Neural progenitor cell (in vitro differentiated cells): Measurements from ENCODE around the gene MAOB. TPM values are rescaled to one million over a fixed set of nuclear protein-coding genes. Genes with fewer than 3 reads are reported as not detected.

ENCODE experiments used
- DNase-seq: peaks from one replicate; pipeline ENCODE4 v3.0.0-alpha.2; 2016; ENCODE audit warnings: low spot score
- H2AFZ ChIP-seq: fragments of 200-600 bp; sonication (generic); replicated peaks from 2 replicates; pipeline ENCODE4 v1.6.1; 2016; ENCODE audit warnings: antibody characterized with exemption
- H3F3A ChIP-seq: fragments of 200-600 bp; sonication (generic); 2 replicates; pipeline ENCODE4 v1.6.1; 2016; ENCODE audit warnings: antibody characterized with exemption, low read depth
- H3K27ac ChIP-seq: fragments of 200-600 bp; sonication (generic); 2 replicates; pipeline ENCODE4 v1.5.1; 2016; ENCODE audit warnings: mild to moderate bottlenecking
- H3K27me3 ChIP-seq: fragments of 200-600 bp; sonication (generic); 2 replicates; pipeline ENCODE4 v1.6.1; 2016; ENCODE audit warnings: mild to moderate bottlenecking, moderate library complexity
- H3K36me3 ChIP-seq: fragments of 200-600 bp; sonication (generic); 2 replicates; pipeline ENCODE4 v1.5.1; 2016
- H3K4me1 ChIP-seq: fragments of 200-600 bp; sonication (generic); 2 replicates; pipeline ENCODE4 v1.6.1; 2016; ENCODE audit warnings: mixed run types
- H3K4me2 ChIP-seq: fragments of 200-600 bp; sonication (generic); 2 replicates; pipeline ENCODE4 v1.6.1; 2016
- H3K4me3 ChIP-seq: fragments of 200-600 bp; sonication (generic); 2 replicates; pipeline ENCODE4 v1.5.1; 2016
- H3K79me2 ChIP-seq: fragments of 200-600 bp; sonication (generic); 2 replicates; pipeline ENCODE4 v1.6.1; 2016; ENCODE audit warnings: low read depth
- H3K9ac ChIP-seq: fragments of 200-600 bp; sonication (generic); 2 replicates; pipeline ENCODE4 v1.6.1; 2016
- H3K9me3 ChIP-seq: fragments of 200-600 bp; sonication (generic); 2 replicates; pipeline ENCODE4 v1.5.1; 2016; ENCODE audit warnings: low read depth
- H4K20me1 ChIP-seq: fragments of 200-600 bp; sonication (generic); 2 replicates; pipeline ENCODE4 v1.6.1; 2016; ENCODE audit warnings: low read depth
- H3K27ac Mint-ChIP-seq: 3 replicates; pipeline ENCODE4 v1.8.0; 2021; ENCODE audit warnings: mixed read lengths
- H3K27me3 Mint-ChIP-seq: 2 replicates; pipeline ENCODE4 v1.8.0; 2022; ENCODE audit warnings: low read depth, mild to moderate bottlenecking, inconsistent platforms, moderate library complexity, mixed read lengths; ENCODE audit not compliant: insufficient read depth
- H3K36me3 Mint-ChIP-seq: 3 replicates; pipeline ENCODE4 v1.8.0; 2021; ENCODE audit warnings: mixed read lengths
- H3K4me1 Mint-ChIP-seq: 3 replicates; pipeline ENCODE4 v1.8.0; 2021; ENCODE audit warnings: mixed read lengths
- H3K4me3 Mint-ChIP-seq: 3 replicates; pipeline ENCODE4 v1.8.0; 2021; ENCODE audit warnings: mild to moderate bottlenecking, moderate library complexity, mixed read lengths
- H3K9me3 Mint-ChIP-seq: 3 replicates; pipeline ENCODE4 v1.8.0; 2020; ENCODE audit warnings: mixed read lengths
- EZH2 ChIP-seq: fragments of 200-600 bp; sonication (generic); IDR thresholded peaks from 2 replicates; pipeline ENCODE4 v1.6.1; 2017; ENCODE audit warnings: antibody characterized with exemption, mild to moderate bottlenecking, moderate library complexity
- EZH2phosphoT487 ChIP-seq: fragments of 200-600 bp; sonication (generic); IDR thresholded peaks from 2 replicates; pipeline ENCODE4 v1.6.1; 2017; ENCODE audit warnings: antibody characterized with exemption
- total RNA-seq: library from RNA; depleted of rRNA; stranded (reverse); fragments of >200 nt; gene quantifications from 2 replicates; pipeline ENCODE4 v1.2.3, GENCODE V29; 2015; ENCODE audit warnings: low replicate concordance
- TF ChIP-seq, protein P1 (sequence below): fragments of 200-600 bp; sonication (generic); IDR thresholded peaks from 2 replicates; pipeline ENCODE4 v1.5.1; 2017; ENCODE audit warnings: antibody characterized with exemption, mild to moderate bottlenecking

MAOB gene
- total RNA-seq, 1 donor from 2014 or later: 1.5 TPM

DNA sequence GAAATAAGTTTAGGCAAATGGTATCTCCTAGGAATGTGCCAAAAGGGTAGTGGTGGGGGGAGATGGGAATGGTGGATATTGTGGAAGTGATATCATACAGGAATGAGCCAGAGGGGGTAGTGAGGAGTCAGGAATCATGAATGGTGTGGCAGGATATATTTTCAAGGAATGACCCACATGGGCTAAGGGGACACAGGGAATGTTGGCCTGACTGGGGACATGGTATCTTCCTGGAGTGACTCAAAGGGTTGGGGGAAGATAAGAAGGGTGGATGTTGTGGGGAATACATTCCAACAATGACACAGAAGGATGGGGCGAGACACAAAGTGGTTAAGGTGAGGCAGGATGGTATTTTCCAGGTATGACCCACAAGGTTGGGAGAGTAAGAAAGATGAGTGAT is 165.6 kb downstream of the MAOB start:
- TF ChIP-seq EZH2phosphoT487 (no peak), EZH2 (no peak)
- TF ChIP-seq, protein P1, sequence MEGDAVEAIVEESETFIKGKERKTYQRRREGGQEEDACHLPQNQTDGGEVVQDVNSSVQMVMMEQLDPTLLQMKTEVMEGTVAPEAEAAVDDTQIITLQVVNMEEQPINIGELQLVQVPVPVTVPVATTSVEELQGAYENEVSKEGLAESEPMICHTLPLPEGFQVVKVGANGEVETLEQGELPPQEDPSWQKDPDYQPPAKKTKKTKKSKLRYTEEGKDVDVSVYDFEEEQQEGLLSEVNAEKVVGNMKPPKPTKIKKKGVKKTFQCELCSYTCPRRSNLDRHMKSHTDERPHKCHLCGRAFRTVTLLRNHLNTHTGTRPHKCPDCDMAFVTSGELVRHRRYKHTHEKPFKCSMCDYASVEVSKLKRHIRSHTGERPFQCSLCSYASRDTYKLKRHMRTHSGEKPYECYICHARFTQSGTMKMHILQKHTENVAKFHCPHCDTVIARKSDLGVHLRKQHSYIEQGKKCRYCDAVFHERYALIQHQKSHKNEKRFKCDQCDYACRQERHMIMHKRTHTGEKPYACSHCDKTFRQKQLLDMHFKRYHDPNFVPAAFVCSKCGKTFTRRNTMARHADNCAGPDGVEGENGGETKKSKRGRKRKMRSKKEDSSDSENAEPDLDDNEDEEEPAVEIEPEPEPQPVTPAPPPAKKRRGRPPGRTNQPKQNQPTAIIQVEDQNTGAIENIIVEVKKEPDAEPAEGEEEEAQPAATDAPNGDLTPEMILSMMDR: no peak
- Histone ChIP-seq H4K20me1 (no peaks in the 10 kb centered on the region), H3K4me1 (no peaks in the 10 kb centered on the region), H2AFZ (no peak overlapping the region), H3K79me2 (no peaks in the 10 kb centered on the region), H3K4me3 (no peak overlapping the region), H3K4me2 (no peak overlapping the region), H3K36me3 (no peaks in the 10 kb centered on the region), H3K9ac (no peak overlapping the region), H3K27ac (no peak overlapping the region), H3F3A (no peaks in the 10 kb centered on the region), H3K9me3 (no peaks in the 10 kb centered on the region), H3K27me3 (no peaks in the 10 kb centered on the region)
- DNase-seq: no peak
- Mint-ChIP-seq H3K27me3 (no peaks in the 10 kb centered on the region), H3K4me1 (no peaks in the 10 kb centered on the region), H3K9me3 (peaks cover under 1% of the 10 kb centered on the region), H3K4me3 (no peak overlapping the region), H3K36me3 (no peaks in the 10 kb centered on the region), H3K27ac (no peak overlapping the region)

Other genes starting within 250 kb of the MAOB start
- gene MAOA, start 226.2 kb downstream of the MAOB start, total RNA-seq: 4.4 and 12.7 TPM in 2 replicates
- 2.3 and 2.5 TPM in 2 replicates for gene NDP, start 90.9 kb upstream of the MAOB start, total RNA-seq